Mucosa of descending colon (tissue), 3 donors: Measurements from ENCODE around the gene DHRS12. TPM values are rescaled to one million over a fixed set of nuclear protein-coding genes. Genes with fewer than 3 reads are reported as not detected.

ENCODE experiments used
- ATAC-seq: fragments of 200-7000 bp; cut with Tn5 transposase; one replicate; pipeline ENCODE4 v1.9.1; 2020; ENCODE audit warnings: mild to moderate bottlenecking, moderate library complexity
- DNase-seq, 3 donors: peaks; one replicate each; pipeline ENCODE4 v3.0.0-alpha.2; 2020
- H3K36me3 ChIP-seq: fragments of 200-600 bp; one replicate; pipeline ENCODE4 v1.8.0; 2021; ENCODE audit warnings: low read depth, mild to moderate bottlenecking
- H3K4me1 ChIP-seq: fragments of 200-600 bp; one replicate; pipeline ENCODE4 v1.8.0; 2021; ENCODE audit warnings: low read depth, mild to moderate bottlenecking
- H3K4me3 ChIP-seq: fragments of 200-600 bp; one replicate; pipeline ENCODE4 v1.8.0; 2021; ENCODE audit warnings: mild to moderate bottlenecking
- H3K9me3 ChIP-seq: fragments of 200-600 bp; one replicate; pipeline ENCODE4 v1.8.0; 2021; ENCODE audit warnings: mild to moderate bottlenecking
- intact Hi-C, 2 donors: fragments of 100-400 bp; cut with DNase I in 1 of 2; cut with micrococcal nuclease in 1 of 2; formaldehyde crosslinking; loops; one replicate each; pipeline versions ENCODE4 v1.11.0 to v1.11.1; 2022; cut with DNase I, micrococcal nuclease
- total RNA-seq, 3 donors: library from RNA; stranded (reverse); fragmentation: NEBNext Ultra II Directional in 2 of 3; extraction: Animal tissue kit (Norgen Biotek cat#: 25700) in 2 of 3; gene quantifications; one replicate each; pipeline versions ENCODE4 v1.2.1 to v1.2.4, GENCODE V29; 2021 to 2023
- TF ChIP-seq, protein P1 (sequence below): fragments of 200-600 bp; IDR thresholded peaks from one replicate; pipeline ENCODE4 v1.8.0; 2022; ENCODE audit warnings: antibody characterized with exemption, mild to moderate bottlenecking
- donor health status: DM: no; HTN: no; CAD: no; lungs with moderate emphysema.
- donor health status: DM: no; HTN: no; CAD: no.
- donor health status: DM: no; HTN: yes; CAD: no.

The DHRS12 gene
- total RNA-seq, 3 donors from 2014 or later, result 11.8 to 15.1 (median 14.1) TPM

DNA sequence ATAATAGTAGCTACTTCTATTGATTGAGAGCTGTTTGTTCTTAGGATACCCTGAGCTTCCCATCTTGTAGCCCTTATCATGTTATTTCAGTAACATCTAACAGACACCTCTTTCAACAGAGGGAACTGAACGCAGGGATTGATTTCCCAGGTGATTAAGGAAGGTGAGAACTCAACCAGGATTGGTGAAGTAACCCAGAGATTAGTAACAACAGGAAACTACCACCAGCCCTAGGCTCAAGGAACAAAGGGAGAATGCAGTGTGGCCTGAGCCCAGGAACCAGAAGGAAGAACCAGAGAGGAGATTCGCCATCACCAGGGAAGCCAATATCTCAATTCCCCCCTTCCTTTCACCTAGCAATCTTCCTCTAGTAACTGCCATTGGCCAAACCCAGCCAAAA lies 8.5 kb downstream of the DHRS12 start:
- Histone ChIP-seq H3K9me3 (no peaks in the 10 kb centered on the region), H3K4me1 (no peaks in the 10 kb centered on the region), H3K36me3 (no peaks in the 10 kb centered on the region), H3K4me3 (no peak overlapping the region)
- TF ChIP-seq, protein P1, sequence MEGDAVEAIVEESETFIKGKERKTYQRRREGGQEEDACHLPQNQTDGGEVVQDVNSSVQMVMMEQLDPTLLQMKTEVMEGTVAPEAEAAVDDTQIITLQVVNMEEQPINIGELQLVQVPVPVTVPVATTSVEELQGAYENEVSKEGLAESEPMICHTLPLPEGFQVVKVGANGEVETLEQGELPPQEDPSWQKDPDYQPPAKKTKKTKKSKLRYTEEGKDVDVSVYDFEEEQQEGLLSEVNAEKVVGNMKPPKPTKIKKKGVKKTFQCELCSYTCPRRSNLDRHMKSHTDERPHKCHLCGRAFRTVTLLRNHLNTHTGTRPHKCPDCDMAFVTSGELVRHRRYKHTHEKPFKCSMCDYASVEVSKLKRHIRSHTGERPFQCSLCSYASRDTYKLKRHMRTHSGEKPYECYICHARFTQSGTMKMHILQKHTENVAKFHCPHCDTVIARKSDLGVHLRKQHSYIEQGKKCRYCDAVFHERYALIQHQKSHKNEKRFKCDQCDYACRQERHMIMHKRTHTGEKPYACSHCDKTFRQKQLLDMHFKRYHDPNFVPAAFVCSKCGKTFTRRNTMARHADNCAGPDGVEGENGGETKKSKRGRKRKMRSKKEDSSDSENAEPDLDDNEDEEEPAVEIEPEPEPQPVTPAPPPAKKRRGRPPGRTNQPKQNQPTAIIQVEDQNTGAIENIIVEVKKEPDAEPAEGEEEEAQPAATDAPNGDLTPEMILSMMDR, result no peak
- ATAC-seq (no peak), DNase-seq (no peak)
- intact Hi-C loops, result no loop called here

DNA sequence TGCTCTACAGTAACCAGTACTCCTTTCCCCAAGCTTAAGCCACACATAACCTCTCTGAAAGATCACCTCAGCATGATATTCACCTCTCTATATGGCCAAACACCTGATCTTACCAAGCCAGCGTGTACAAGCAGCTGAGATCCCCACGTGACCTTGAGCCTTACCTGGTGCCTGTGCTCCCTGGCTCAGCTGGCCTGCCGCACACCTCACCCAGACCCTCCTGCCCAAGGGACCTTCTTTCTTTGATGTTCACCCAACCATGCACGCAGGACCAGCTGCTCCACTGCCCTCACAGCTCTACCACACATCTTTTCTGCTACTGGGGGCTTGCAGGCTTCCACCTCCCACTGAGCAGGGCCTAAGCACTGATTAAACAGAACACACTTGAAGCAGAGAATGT lies 9.0 kb downstream of the DHRS12 start:
- no peak for ATAC-seq
- TF ChIP-seq, protein P1, result no peak

DNA sequence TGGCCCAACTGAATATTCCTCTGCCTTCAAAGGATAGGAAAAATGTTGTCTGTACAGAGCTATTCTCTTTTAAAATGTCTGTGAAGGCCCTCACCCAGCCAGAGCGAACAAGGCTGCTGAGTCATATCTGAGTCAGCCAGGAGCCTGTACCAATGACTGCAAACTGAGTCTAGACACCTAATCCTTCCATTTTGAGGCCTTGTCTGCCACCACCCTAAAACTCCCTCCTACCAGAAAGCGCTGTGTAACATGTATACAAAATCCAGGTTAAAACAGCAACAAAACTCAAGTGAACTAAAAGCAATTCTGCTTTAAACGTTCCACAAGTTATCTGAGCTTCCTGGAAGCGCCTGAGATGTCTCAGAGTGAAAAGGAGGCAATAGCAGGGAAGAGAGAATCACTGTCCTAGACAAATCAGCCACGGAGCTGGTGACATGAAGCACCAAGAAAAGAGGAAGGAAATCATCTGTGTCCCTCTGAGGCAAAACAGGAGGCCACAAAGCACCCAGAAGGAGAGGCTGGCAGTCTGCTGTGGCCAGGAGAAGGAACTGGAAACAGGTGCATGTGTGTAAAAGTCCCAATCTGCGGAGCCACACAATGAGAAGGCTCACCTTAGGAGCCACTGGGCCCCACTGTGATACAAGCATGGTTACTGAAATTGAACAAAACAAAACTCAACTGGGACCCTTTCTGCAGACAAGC lies 10.2 kb downstream of the DHRS12 start:
- ATAC-seq (peak; percentile 36), DNase-seq (no peak)
- intact Hi-C loops, result no loop called here
- TF ChIP-seq, protein P1, result no peak
- no peaks in the 10 kb centered on the region for H3K4me1 ChIP-seq
- no peak overlapping the region for H3K4me3 ChIP-seq
- H3K9me3 ChIP-seq, result no peaks in the 10 kb centered on the region
- H3K36me3 ChIP-seq, result no peaks in the 10 kb centered on the region

More for the DNA sequence above, 9.0 kb downstream of the DHRS12 start:
- Histone ChIP-seq H3K36me3 (no peaks in the 10 kb centered on the region), H3K9me3 (no peaks in the 10 kb centered on the region), H3K4me3 (no peak overlapping the region), H3K4me1 (no peaks in the 10 kb centered on the region)
- intact Hi-C loops, result no loop called here
- DNase-seq, result no peak

DNA sequence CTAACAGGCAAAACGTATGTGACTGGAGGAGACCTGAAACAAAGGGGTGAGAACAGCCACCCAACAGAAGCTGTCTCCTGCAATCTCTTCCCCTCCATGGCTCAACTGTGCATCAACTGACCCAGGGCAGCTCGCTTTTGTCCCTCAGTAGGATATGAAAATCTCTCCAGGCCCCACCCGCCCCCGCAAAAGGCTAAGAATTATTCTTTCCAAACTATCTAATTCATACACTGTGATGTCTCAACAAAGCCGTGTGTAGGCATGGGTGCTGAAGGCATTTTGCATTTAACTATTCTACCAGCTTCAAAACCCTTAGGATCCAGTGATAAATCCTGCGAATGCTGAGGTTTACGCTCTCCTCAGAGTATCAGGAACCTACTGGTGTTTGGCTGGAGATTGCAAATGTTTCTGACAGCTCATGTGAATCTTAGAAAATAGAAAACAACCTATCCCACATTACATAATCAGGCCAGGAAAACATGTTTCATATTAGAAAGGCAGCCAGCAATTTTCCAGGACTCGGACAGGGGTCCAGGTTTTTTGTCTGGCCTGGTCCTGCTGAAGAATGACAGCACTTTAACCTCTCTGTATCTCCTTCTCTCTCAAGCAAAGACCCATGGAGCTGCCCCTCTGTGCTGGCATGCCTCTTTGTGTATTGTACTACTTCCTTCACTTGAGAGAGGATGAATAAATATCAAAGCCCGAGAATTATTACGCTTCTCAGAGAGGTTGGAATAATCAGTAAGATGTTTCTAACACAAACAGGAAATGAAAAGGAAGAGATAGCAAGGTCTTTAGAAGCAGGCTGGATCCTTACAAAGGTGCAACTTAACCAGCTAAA lies 17.3 kb downstream of the DHRS12 start:
- intact Hi-C loops, result no loop called here
- TF ChIP-seq, protein P1, result no peak
- DNase-seq (no peak), ATAC-seq (no peak)
- Histone ChIP-seq H3K4me3 (no peak overlapping the region), H3K36me3 (no peaks in the 10 kb centered on the region), H3K9me3 (no peaks in the 10 kb centered on the region), H3K4me1 (peaks cover 4% of the 10 kb centered on the region)

DNA sequence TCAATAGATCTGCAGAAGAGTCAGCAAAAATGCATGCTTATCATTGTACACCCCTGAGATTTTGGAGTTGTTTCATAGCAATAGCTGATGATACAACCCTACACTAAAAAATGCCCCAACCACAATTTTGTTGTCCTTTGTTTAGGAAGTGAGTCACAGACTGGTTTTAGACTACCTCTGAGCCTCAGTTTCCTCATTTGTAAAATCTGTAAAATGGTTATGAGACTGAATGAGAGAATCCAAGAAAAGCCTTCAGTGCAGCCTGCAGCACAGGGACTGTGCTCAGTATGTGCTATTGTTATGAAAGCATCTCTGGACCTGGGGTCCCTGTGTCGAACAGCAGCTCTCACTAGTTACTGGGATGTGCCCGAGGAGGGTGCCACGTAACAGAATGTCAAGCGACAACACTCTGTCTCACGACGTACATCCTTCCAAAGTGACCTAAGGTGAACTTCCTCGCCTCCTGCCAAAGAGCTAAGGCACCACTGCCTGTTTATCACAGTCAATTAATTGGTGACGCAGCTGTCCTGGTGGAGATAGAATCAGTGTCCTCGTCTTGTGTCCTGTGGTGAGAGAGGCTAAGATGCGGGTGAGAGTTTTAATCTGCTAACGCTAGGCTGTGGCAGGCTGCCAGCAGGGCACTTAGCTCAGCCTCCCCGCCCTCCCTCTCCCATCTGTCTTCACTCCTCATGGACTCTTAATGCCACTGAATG lies 18.1 kb downstream of the DHRS12 start:
- intact Hi-C loops, result no loop called here
- Histone ChIP-seq H3K4me1 (peaks cover 4% of the 10 kb centered on the region), H3K4me3 (no peak overlapping the region), H3K36me3 (no peaks in the 10 kb centered on the region), H3K9me3 (no peaks in the 10 kb centered on the region)
- TF ChIP-seq, protein P1, result no peak
- ATAC-seq, result peak; percentile 31
- peak in 1 of 3 donors; percentile 40 for DNase-seq
